ENCODE data around the gene SYT1.

The SYT1 gene

GRCh38 chr12:79247494-79247893 lies 382.9 kb downstream of the SYT1 start:
- no peak for DNase-seq

GRCh38 chr12:79250186-79250585 lies 385.6 kb downstream of the SYT1 start:
- no peak for DNase-seq

GRCh38 chr12:79250960-79251755 lies 386.6 kb downstream of the SYT1 start:
- no peak for DNase-seq

- no peak for DNase-seq
Measured at GRCh38 chr12:79252358-79253075, 387.9 kb downstream of the SYT1 start.

- DNase-seq, result no peak
Measured at GRCh38 chr12:79255288-79255687, 390.7 kb downstream of the SYT1 start.

GRCh38 chr12:79260923-79261322 lies 396.3 kb downstream of the SYT1 start:
- no peak for DNase-seq

GRCh38 chr12:79262938-79263337 lies 398.4 kb downstream of the SYT1 start:
- DNase-seq, result no peak

- DNase-seq, result no peak
Measured at GRCh38 chr12:79266343-79267144, 402.0 kb downstream of the SYT1 start.

- no peak for DNase-seq
Measured at GRCh38 chr12:79267580-79267979, 403.0 kb downstream of the SYT1 start.

- DNase-seq, result no peak
Measured at GRCh38 chr12:79274501-79275064, 410.0 kb downstream of the SYT1 start.

GRCh38 chr12:79275631-79276030 lies 411.1 kb downstream of the SYT1 start:
- no peak for DNase-seq

GRCh38 chr12:79283364-79283763 lies 418.8 kb downstream of the SYT1 start:
- no peak for DNase-seq

- no peak for DNase-seq
Measured at GRCh38 chr12:79288911-79289310, 424.3 kb downstream of the SYT1 start.

GRCh38 chr12:79291711-79292110 lies 427.1 kb downstream of the SYT1 start:
- DNase-seq, result no peak

- DNase-seq, result no peak
Measured at GRCh38 chr12:79294590-79294989, 430.0 kb downstream of the SYT1 start.

GRCh38 chr12:79295572-79295971 lies 431.0 kb downstream of the SYT1 start:
- no peak for DNase-seq

GRCh38 chr12:79296133-79296532 lies 431.6 kb downstream of the SYT1 start:
- DNase-seq, result no peak

GRCh38 chr12:79296871-79297270 lies 432.3 kb downstream of the SYT1 start:
- DNase-seq, result no peak

GRCh38 chr12:79298506-79298905 lies 433.9 kb downstream of the SYT1 start:
- no peak for DNase-seq

GRCh38 chr12:79299447-79300198 lies 435.0 kb downstream of the SYT1 start:
- DNase-seq, result no peak

GRCh38 chr12:79300199-79300568 lies 435.6 kb downstream of the SYT1 start:
- no peak for DNase-seq

GRCh38 chr12:79301181-79301580 lies 436.6 kb downstream of the SYT1 start:
- DNase-seq, result no peak

All from stimulated activated naive CD4-positive, alpha-beta T cell treated with Interleukin-2 at 50 U/mL for 16 hours (primary cell).